Small intestine (tissue), 7 donors: ENCODE data around the gene TSPAN9. TPM values are rescaled to one million over a fixed set of nuclear protein-coding genes. Genes with fewer than 3 reads are reported as not detected.

Source experiments
- DNase-seq, 2 donors: peaks; one replicate each; pipeline versions ENCODE4 v3.0.0 to v3.0.0-alpha.2; 2013
- FAIRE-seq: peaks from 2 replicates; lab custom pipeline; 2012; peaks lifted over from hg19 to GRCh38; lab: Jason Lieb, UNC
- H3K27ac ChIP-seq, 3 donors: one replicate each; pipeline ENCODE4 v1.5.1; 2013; ENCODE audit warnings: low read length in 2 of 3, mild to moderate bottlenecking in 2 of 3, control low read depth in 1 of 3, inconsistent platforms in 1 of 3, low read depth in 1 of 3, moderate library complexity in 1 of 3
- H3K27me3 ChIP-seq, 3 donors: one replicate each; pipeline ENCODE4 v1.6.1; 2013; ENCODE audit warnings: low read length in 3 of 3, inconsistent platforms in 1 of 3; ENCODE audit not compliant: control insufficient read depth in 3 of 3, insufficient read depth in 3 of 3
- H3K36me3 ChIP-seq, 3 donors: one replicate each; pipeline ENCODE4 v1.6.1; 2013; ENCODE audit warnings: low read length in 3 of 3, inconsistent platforms in 1 of 3, low read depth in 1 of 3, mild to moderate bottlenecking in 1 of 3, moderate library complexity in 1 of 3; ENCODE audit not compliant: control insufficient read depth in 3 of 3, insufficient read depth in 2 of 3
- H3K4me1 ChIP-seq, 3 donors: one replicate each; pipeline ENCODE4 v1.6.1; 2013; ENCODE audit warnings: low read length in 2 of 3, inconsistent platforms in 1 of 3, low read depth in 1 of 3, mild to moderate bottlenecking in 1 of 3, moderate library complexity in 1 of 3; ENCODE audit not compliant: control insufficient read depth in 3 of 3, insufficient read depth in 2 of 3
- H3K4me3 ChIP-seq, 3 donors: one replicate each; pipeline ENCODE4 v1.5.1; 2013; ENCODE audit warnings: low read length in 3 of 3, control low read depth in 1 of 3, inconsistent platforms in 1 of 3, low read depth in 1 of 3, mild to moderate bottlenecking in 1 of 3, moderate library complexity in 1 of 3
- H3K9me3 ChIP-seq, 2 donors: one replicate each; pipeline ENCODE4 v1.6.1; 2013; ENCODE audit warnings: low read depth in 1 of 2, low read length in 1 of 2; ENCODE audit not compliant: control insufficient read depth in 2 of 2, insufficient read depth in 1 of 2
- WGBS, 3 donors: extraction: QIAGEN DNeasy Blood & Tissue Kit; methylation state at CpG; one replicate each; pipeline ENCODE4 v1.1.7; 2013; 5-methylcytosine and 5-hydroxymethylcytosine counted together
- polyA plus RNA-seq, 4 donors: library from polyadenylated mRNA; stranded (reverse) in 3 of 4; unstranded in 1 of 4; fragments of 200-250 nt in 3 of 4; fragments of 120-200 nt in 1 of 4; gene quantifications; one replicate each; pipeline versions ENCODE4 v1.2.1 to v1.2.3, GENCODE V29; 2013
- donor health status: healthy with polysubstance abuse.
- donor health status: control.
- donor health status: control.
- donor health status: Bipolar disorder and iron deficiency.
- donor health status: healthy.

The TSPAN9 gene
- polyA plus RNA-seq, 4 donors, result 1.3 to 25.5 (median 12.8) TPM

GRCh38 chr12:3171195-3171591 lies 94.0 kb downstream of the TSPAN9 start:
- Histone ChIP-seq H3K27me3 (no peaks in the 10 kb centered on the region), H3K4me1 (peaks cover 0 to 3% (median 0%) of the 10 kb centered on the region in 3 donors), H3K4me3 (no peak overlapping the region), H3K27ac (no peak overlapping the region), H3K36me3 (peaks cover 0 to 10% (median 0%) of the 10 kb centered on the region in 3 donors), H3K9me3 (no peaks in the 10 kb centered on the region)
- FAIRE-seq (no peak), DNase-seq (no peak)
- WGBS, 3 donors, result 52 to 57% (median 53%) methylated on average over 4 of the region's 4 CpGs

- no peak for FAIRE-seq
- Histone ChIP-seq H3K4me3 (no peak overlapping the region), H3K36me3 (peaks cover 0 to 10% (median 0%) of the 10 kb centered on the region in 3 donors), H3K27ac (no peak overlapping the region), H3K27me3 (no peaks in the 10 kb centered on the region), H3K9me3 (no peaks in the 10 kb centered on the region), H3K4me1 (peaks cover 0 to 3% (median 0%) of the 10 kb centered on the region in 3 donors)
- DNase-seq, result no peak
- 86 to 87% (median 87%) methylated on average over 42 of the region's 42 CpGs for WGBS, 3 donors
Measured at GRCh38 chr12:3172124-3173007, 95.2 kb downstream of the TSPAN9 start.

- Histone ChIP-seq H3K27me3 (no peaks in the 10 kb centered on the region), H3K4me3 (no peak overlapping the region), H3K27ac (no peak overlapping the region), H3K9me3 (no peaks in the 10 kb centered on the region), H3K4me1 (peaks cover 0 to 3% (median 0%) of the 10 kb centered on the region in 3 donors), H3K36me3 (peaks cover 0 to 10% (median 0%) of the 10 kb centered on the region in 3 donors)
- 89 to 92% (median 92%) methylated on average over 14 of the region's 14 CpGs for WGBS, 3 donors
- DNase-seq (no peak), FAIRE-seq (no peak)
Measured at GRCh38 chr12:3173008-3173553, 95.9 kb downstream of the TSPAN9 start.

- Histone ChIP-seq H3K9me3 (no peaks in the 10 kb centered on the region), H3K4me3 (no peak overlapping the region), H3K27ac (no peak overlapping the region), H3K36me3 (peaks cover 0 to 7% (median 0%) of the 10 kb centered on the region in 3 donors), H3K27me3 (no peaks in the 10 kb centered on the region), H3K4me1 (peaks cover 0 to 3% (median 0%) of the 10 kb centered on the region in 3 donors)
- FAIRE-seq (no peak), DNase-seq (no peak)
- 80 to 86% (median 81%) methylated on average over 5 of the region's 5 CpGs for WGBS, 3 donors
Measured at GRCh38 chr12:3173912-3174311, 96.7 kb downstream of the TSPAN9 start.

GRCh38 chr12:3175238-3175637 lies 98.1 kb downstream of the TSPAN9 start:
- Histone ChIP-seq H3K27ac (no peak overlapping the region), H3K36me3 (peaks cover 0 to 5% (median 0%) of the 10 kb centered on the region in 3 donors), H3K4me1 (peaks cover 0 to 3% (median 0%) of the 10 kb centered on the region in 3 donors), H3K27me3 (no peaks in the 10 kb centered on the region), H3K9me3 (no peaks in the 10 kb centered on the region), H3K4me3 (no peak overlapping the region)
- no peak for DNase-seq
- no peak for FAIRE-seq
- WGBS, 3 donors, result 82 to 90% (median 85%) methylated on average over 10 of the region's 10 CpGs

GRCh38 chr12:3176754-3177153 lies 99.6 kb downstream of the TSPAN9 start:
- Histone ChIP-seq H3K9me3 (no peaks in the 10 kb centered on the region), H3K4me1 (peaks cover 0 to 3% (median 0%) of the 10 kb centered on the region in 3 donors), H3K4me3 (no peak overlapping the region), H3K27me3 (no peaks in the 10 kb centered on the region), H3K36me3 (peaks cover 0 to 5% (median 0%) of the 10 kb centered on the region in 3 donors), H3K27ac (no peak overlapping the region)
- FAIRE-seq (no peak), DNase-seq (no peak)
- 84 to 89% (median 88%) methylated on average over 9 of the region's 9 CpGs for WGBS, 3 donors

- 79 to 85% (median 84%) methylated on average over 18 of the region's 18 CpGs for WGBS, 3 donors
Measured at GRCh38 chr12:3177778-3178425, 100.7 kb downstream of the TSPAN9 start.

GRCh38 chr12:3178671-3179313 lies 101.6 kb downstream of the TSPAN9 start:
- Histone ChIP-seq H3K4me1 (no peaks in the 10 kb centered on the region), H3K27ac (no peak overlapping the region), H3K4me3 (no peak overlapping the region), H3K27me3 (no peaks in the 10 kb centered on the region), H3K9me3 (no peaks in the 10 kb centered on the region), H3K36me3 (peaks cover 0 to 2% (median 0%) of the 10 kb centered on the region in 3 donors)
- 83 to 95% (median 86%) methylated on average over 12 of the region's 12 CpGs for WGBS, 3 donors
- FAIRE-seq (no peak), DNase-seq (no peak)

More at GRCh38 chr12:3177778-3178425, 100.7 kb downstream of the TSPAN9 start:
- DNase-seq (no peak), FAIRE-seq (no peak)
- Histone ChIP-seq H3K27me3 (no peaks in the 10 kb centered on the region), H3K27ac (no peak overlapping the region), H3K9me3 (no peaks in the 10 kb centered on the region), H3K4me3 (no peak overlapping the region), H3K4me1 (no peaks in the 10 kb centered on the region), H3K36me3 (peaks cover 0 to 3% (median 0%) of the 10 kb centered on the region in 3 donors)
